HG02852 (cell line): ENCODE measurements around the gene ABCC5.
"Not testable (repeated sequence)": the region's sequence is repeated elsewhere in the genome, so short reads cannot be mapped to it uniquely, and the experiment has no call there.

Experiments
- ATAC-seq: cut with Tn5 transposase; IDR thresholded peaks from one replicate; pipeline ENCODE4 v1.9.1; 2021; ENCODE audit warnings: mild to moderate bottlenecking, moderate library complexity; ENCODE audit not compliant: unreplicated experiment

ABCC5 gene

DNA sequence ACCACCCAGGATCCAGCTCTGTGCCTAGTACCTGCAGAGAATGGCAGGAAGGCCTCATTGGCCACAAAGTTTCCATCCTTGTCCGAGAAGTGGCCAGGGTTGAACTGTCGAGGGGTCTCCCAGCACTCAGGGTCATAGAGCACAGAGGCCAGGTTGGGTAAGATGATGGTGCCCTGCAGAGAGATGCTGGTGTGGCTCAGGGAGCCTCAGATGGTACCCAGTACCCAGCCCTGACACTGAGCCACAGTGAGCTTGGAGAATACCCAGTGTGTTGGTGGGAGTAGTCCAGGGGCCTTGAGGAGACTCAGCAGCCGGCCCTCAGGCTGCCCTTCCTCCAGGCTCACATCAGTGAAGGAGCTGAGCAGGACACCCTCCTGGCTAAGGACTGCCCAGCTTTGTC lies 121.5 kb downstream of the ABCC5 start:
- ATAC-seq: no peak

GRCh38 chr3:183895774-183896173 lies 121.9 kb downstream of the ABCC5 start:
- no peak for ATAC-seq

DNA sequence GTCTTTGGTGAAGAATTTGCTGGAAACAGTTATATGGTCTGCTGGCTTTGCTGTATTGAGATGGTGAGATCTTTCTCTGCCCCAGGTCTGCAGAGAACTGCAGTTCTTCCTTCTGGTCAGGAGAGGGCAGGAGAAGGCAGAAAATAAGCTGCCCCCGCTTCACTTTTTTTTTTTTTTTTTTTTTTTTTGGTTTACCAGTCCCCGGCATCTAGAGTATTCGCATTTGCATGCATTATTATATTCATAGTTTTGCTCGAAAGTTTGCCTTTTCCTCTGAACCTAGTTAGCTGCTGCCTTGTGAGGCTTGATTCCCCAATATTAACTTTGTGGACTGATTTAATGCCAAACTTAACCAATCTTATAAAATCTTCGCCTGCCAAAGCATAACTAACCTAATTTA lies 122.4 kb downstream of the ABCC5 start:
- ATAC-seq: no peak

GRCh38 chr3:183892610-183893214 lies 125.0 kb downstream of the ABCC5 start:
- no peak for ATAC-seq

- no peak for ATAC-seq
These were observed 131.9 kb downstream of the ABCC5 start for GRCh38 chr3:183885766-183886165.

DNA sequence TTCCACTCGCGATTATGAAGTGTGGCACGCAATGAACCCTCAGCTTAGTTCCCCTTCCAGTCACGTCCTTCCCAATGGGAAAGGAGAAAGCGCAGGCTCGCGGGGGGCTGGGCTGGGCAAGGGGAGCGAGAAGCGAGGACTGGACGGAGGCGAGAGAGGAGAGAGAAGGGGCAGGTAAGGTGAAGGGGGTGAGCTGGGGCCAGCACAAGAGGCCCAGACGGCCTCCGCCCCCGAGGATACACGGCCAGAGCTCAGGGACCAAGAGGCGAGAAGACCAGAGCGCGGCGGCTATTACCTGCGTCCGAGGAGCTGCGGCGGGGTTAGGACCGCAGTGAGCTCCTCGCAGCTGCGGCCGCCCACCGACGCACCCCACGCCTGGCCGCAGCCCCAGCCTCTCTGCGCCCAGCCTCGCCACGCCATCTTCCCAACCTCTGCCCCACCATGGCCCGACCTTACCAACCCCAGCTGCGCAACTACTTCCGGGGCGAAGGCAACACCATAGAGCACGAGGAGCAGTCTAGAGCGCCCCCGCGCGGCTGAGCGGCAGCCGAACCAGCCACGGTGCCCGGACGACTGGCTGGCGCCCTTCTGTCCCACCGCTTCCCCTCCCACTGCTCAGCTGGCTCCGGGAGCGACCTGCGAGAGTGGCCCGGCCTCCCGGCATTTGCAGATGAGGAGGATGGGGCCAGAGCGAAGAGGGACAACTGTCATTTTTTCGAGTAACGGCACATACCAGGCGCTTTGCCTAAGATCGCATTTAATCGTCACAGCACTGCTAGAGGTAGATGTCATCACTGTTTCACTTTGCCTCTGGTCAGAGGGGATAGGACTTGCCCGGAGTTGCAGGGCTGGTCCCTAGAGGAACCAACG lies 133.0 kb downstream of the ABCC5 start, which contains the start of gene PARL:
TSS of gene PARL (minus strand) at position 454 of the 870 bp plus-strand sequence. CDS start at position 420, 34 bp downstream.
- ATAC-seq: peak; percentile 99

- peak; percentile 1 for ATAC-seq
These were observed 133.6 kb downstream of the ABCC5 start for GRCh38 chr3:183884097-183884426.

- no peak for ATAC-seq
These were observed 134.2 kb downstream of the ABCC5 start for GRCh38 chr3:183883291-183884096.

- no peak for ATAC-seq
These were observed 137.6 kb downstream of the ABCC5 start for GRCh38 chr3:183880121-183880520.

DNA sequence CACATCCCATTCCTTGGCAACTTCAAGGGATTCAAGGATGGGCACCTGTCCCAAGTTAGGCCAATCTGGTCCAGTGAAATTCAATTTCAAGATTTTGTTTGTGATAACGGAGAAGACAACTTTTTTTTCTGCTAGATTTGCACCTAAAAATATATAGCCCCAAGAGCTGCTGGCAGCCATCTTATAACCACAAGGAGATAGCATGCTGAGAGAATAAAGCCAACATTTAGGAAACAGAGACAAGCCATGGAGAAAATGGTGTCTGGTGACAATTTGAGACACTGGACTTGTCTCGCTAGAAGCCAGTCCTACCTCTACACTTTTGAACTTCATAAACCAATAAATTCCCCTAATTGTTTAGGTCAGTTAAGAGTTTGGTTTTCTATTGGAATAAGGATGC lies 138.4 kb downstream of the ABCC5 start:
- no peak for ATAC-seq

GRCh38 chr3:183878071-183878470 lies 139.6 kb downstream of the ABCC5 start:
- no peak for ATAC-seq

GRCh38 chr3:183877227-183877626 lies 140.5 kb downstream of the ABCC5 start:
- not testable (repeated sequence) for ATAC-seq

- ATAC-seq: no peak
These were observed 142.3 kb downstream of the ABCC5 start for GRCh38 chr3:183875411-183875810.

GRCh38 chr3:183873914-183874313 lies 143.8 kb downstream of the ABCC5 start:
- no peak for ATAC-seq

GRCh38 chr3:183871541-183871940 lies 146.1 kb downstream of the ABCC5 start:
- no peak for ATAC-seq

DNA sequence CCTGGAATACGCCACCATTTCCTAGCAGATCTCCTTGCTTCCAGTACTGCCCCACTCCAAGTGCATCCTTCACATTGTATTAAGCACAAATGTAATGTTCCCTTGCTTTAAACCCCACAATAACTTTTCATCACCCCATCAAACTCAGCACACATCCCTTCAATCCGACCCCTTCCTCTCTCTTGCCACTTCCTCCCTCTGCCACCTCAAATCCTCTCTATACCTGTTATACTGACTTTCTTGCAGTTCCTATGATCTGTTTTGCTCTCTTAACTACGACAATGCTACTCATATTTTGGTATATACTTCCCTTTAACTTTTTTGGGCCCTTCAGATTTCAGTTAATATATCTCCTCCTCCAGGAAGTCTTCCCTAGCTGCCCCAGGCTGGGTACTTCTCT lies 147.1 kb downstream of the ABCC5 start:
- ATAC-seq: no peak
